ENCODE data around the gene CDH12.
"Not testable (repeated sequence)": the region's sequence is repeated elsewhere in the genome, so short reads cannot be mapped to it uniquely, and the experiment has no call there.

The CDH12 gene

DNA sequence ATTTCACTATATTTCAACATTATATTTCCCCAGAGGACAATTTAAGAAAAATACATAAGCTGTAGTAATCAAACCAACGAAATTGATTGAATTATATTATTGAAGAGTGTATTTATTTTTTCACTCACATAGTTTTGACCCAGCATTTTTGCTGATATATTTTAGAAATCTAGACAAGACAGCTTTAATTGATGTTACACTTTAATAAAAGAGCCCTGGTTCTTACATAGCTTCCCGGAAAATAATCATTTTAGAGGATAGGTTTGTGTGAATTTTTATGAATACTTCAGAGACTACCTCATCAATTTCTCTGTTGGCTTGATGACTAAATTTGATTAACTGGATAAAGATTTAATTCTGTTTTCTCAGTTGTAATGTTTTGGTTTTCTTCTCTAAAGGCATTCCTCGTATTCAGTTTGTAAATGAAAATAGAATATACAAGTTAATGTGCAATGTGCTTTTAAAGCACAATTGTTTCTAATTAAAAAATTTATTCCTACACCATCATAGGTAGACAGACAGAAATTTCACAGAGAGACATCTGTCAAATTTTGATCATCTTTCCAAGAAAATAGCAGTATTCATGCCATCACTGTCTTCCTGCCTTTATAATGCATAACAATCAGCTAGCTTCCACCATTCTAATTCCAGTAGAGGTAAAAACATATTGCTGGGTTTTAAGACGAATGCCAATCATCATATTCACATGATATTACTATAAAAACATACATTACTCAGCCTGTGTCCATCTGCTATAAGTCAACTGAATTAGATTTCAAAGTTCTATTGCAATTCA lies 441.4 kb downstream of the CDH12 start:
- no peak for DNase-seq

DNA sequence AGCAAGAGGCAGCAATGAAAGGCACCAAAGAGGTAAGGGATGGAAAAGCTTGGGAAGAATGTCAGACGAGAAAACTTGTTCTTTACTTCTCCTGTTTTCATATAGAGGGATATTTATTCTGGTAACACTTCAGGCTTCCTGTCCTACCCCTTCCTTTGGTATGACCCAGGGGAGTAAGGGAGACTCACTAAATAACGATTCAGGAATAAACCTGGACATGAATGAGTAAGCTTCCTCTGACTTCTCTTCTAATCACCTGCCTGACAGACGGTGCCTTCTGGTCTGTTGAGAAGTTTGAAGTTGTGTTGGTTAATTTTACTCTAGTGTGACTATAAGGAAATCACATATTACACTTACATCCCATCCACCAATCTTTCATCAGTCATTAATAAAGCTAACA lies 461.2 kb downstream of the CDH12 start:
- DNase-seq, result no peak

DNA sequence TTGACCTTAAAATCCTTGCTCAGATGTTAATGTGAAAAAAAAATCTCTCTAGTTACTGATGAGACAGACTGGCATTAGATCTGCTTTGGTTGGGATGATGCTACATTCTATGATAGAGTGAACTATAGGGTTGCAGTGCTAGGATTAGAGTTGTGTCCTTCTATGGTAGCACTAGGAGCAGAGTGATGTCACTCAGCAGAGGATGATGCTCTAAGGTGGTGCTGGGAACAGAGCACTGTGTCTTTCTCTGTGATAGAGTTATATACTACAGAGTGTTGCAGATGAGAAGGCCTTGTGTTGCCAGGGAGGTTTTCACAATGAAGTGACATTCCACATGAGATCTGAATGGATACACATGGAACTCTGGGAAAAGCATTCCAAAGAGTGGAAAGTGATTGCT lies 462.3 kb downstream of the CDH12 start:
- no peak for DNase-seq

DNA sequence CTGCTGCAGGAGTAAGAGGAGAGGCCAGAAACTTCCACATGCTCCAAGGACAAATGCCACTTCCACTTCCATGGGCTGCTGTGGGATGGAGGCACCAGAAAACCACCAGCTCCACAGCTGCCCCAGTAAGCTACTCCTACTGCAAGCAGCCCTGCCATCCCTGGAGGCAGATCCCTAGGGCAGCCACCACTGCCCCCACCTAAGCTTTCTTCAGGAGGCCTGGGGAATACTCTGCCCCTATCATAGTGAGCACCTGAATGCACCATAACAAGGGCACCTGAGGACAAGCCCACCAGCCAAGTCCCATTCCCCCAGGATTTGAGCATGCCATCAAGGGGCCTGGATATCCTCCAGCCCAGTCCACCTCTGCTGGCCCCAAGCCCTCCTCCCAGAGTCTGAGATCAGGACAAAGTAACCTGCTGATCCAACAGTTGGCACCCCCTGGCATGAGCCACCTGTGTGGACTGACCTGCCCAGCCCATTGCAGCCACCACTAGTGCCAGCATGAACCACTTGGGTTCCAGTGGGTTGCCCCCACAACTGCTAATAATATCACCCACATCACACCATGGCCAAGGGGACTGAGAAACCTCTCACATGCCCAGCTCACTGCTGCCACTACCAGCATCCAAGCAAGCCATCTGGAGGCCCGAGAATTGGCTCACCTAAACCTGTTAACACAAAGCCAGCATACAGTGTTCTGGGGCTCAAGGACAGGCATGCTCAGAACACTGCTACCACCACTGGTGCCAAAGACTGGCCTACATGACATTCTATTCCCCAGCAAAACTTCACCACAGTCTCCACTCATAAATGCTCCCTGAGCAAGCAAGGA lies 480.1 kb downstream of the CDH12 start:
- no peak for DNase-seq

DNA sequence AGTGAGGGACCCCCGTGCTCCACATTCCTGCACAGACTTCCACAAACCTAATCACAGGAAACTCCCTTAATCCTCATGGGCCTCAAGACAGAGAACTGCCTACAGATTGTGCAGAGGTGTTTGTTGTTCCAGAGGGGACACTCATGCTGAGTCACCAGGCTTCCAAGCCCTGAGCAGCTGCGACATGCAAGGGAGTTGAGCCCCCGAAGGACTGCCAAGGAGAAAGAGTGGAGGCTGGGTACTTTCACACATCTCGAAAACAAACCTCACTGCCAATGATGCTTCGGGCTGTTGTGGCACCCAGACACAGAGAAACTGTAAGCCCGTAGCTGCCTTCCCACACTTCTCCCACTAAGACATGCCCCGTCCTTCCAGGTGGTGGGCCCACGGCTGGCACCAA lies 480.8 kb downstream of the CDH12 start:
- no peak for DNase-seq

DNA sequence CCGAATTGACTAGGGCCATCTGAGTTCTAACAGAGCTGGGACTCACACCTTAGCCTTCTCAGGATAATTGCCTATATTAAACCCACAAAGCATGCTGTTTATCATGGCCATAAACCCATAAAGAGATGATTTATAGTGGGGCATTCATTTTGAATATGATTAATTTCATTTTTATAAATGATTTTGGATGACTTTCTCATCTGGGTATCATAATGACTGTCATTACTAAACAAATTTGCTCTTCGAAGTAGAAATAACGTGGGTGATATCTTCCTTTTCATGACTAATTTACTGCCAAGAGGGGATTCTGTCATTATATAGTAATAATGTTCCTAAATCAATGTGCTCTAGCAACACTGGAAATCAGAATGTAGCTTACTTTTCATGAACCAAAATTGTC lies 498.2 kb downstream of the CDH12 start:
- no peak for DNase-seq

DNA sequence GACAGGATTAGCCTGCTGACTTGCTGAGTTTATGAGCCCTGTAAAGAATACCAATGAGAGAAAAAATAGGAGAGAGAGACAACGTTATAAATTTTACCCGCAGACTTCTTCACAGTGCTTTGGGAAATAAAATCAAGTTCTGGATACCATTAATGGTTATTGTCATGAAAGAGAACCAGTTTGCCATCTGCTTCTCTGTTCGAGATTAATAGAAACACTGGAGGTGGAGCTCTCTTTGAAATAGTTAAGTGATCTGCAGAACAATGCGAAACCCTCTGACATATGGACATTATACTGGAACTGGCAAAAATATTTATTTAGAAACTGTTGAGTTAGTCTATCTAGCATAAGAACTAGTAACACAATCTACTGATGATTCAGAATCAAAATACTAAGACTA lies 500.7 kb downstream of the CDH12 start:
- DNase-seq, result no peak

DNA sequence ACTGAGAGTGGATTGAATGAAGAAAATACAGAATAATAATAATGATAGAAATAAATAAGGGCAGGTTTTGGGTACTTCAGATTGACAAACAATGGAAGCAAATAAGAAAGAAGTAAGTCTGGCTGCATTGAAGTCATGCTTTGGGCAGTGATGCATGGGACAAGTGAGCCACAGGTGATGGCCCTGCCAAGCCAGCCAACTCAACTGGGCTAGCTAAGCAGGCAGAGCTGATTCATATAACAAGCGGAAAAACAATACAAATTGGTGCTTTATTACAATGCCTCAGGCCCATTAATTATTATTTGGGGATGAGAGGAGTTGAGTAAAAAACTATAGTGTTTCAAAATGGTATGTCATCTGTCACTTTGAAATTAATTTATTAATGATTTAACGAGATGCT lies 502.0 kb downstream of the CDH12 start:
- no peak for DNase-seq

DNA sequence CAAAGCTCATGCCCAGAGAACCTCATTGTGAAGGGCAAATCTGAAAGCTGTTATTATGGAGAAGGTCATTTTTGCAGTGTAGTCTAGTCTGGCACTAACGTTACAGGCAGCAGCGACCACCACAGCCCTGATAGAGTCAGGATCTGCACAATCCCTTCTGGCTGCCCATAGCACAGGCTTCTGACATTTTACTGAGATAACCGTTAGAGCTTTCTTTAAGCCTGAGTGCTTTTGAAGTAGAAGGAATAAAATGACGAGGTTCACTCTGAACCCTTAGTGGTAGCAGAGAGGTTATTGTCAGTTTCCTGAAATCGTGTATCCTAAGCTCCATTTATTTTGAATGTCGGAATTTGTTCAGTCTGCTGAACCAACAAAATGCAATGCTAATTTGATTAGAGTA lies 505.1 kb downstream of the CDH12 start:
- DNase-seq, result no peak

DNA sequence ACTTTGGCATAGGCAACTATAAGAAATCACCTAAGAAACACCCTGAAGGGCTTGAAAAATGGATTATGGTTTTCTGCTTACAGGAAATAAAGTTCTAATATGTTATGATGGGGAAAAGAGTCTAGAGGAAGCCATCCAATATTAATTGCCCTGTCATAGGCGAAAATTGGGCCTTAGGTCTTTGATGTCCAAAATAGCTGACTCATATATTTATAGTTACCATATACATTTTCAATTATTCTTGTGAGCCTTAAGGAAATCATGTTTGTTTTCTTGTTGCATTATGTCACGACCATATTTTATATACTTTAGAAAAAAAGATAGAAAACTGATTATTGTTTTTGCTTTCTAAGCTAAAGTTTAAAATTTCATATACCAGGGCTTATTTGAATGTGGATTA lies 509.1 kb downstream of the CDH12 start:
- no peak for DNase-seq

DNA sequence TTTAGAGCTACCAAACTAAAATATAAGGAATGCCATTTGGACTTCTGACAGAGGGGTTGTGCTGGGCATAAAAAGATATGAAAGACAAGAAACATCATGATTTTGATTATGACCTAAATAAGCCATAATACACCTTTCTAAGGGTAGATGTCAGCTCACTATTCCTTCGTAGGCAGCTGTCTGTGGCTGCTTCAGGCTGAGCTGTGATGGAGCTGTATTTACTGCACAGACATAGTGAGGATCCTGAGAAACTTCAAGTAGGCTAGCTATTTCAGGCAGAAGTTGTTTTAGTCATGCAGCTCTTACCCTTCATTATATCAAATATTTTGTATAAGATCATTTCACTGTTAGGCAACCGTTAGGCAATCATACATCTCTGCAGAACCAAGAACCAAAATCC lies 511.7 kb downstream of the CDH12 start:
- no peak for DNase-seq

DNA sequence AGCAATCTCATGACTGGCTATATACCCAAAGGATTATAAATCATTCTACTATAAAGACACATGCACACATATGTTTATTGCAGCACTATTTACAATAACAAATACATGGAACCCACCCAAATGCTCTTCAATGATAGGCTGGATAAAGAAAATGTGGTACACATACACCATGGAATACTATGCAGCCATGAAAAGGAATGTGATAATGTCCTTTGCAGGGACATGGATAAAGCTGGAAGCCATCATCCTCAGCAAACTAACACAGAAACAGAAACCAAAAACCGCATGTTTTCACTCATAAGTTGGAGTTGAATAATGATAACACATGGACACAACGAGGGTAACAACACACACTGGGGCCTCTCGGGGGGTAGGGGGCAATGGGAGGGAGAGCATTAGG lies 520.2 kb downstream of the CDH12 start:
- DNase-seq, result not testable (repeated sequence)

DNA sequence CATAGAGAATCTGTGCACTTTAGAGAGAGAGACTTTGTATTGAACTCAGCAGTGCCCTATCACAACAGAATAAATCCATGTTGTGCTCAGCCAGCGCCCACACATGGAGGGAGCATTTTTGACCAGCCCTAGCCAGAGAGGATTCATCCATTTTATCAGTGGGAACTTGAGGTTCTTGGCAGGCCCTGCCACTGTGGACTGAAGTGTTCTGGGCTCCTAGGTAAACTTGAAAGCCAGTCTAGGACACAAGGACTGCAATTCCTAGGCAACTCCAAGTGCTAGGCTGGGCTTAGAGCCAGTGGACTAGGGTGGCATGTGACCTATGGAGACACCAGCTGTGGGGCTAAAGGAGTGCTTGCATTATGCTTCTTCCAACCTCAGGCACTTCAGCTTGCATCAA lies 523.5 kb downstream of the CDH12 start:
- no peak for DNase-seq

DNA sequence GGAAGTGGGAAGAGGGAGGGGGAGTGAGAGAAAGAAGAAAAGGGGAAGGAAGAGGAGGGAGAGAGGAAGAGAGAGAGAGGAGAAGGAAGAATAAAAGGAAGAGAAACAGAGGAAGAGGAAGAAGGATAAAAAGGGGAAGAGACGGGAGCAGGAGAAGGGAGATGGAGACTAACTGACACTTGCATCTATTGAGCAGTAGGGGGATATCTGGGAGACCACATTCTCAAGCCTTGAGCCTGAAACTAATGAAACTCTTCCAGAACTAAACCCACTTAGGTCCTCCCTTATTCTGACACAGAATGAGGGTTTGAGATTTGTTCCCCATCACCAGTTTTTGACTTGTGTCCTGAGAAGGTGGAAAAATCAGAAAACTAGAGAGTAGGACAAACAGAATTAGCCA lies 533.3 kb downstream of the CDH12 start:
- DNase-seq, result no peak

DNA sequence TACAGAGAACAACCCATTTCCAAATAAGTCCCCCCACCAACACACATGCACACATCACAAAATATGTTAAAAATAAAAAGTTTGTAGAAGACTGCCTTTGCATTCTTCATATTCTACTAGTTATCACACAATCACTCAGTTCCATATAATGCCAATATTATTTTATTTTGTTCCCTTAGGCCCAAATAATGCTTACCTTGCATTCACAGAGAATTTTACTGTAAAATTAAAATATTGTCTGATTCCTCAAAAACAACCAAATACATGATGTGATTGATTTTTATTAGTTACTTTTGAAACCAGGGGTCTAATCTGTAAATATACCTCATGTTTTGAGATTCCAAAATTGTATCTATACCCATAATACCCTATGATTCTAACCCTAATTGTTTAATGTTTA lies 536.9 kb downstream of the CDH12 start:
- no peak for DNase-seq

DNA sequence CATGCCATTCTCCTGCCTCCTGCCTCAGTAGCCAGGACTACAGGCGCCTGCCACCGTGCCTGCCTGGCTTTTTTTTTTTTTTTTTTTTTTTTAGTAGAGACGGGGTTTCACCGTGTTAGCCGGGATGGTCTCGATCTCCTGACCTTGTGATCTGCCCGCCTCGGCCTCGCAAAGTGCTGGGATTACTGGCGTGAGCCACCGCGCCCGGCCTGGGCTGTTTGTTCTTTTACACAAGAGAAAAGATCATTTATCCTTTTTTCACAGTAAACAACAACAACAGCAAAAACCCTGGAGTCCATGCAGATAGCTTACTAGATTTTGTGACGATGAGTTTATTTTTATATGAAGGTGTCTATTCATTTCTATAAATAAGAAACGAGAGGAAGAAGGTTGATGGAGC lies 538.1 kb downstream of the CDH12 start:
- DNase-seq, result not testable (repeated sequence)

DNA sequence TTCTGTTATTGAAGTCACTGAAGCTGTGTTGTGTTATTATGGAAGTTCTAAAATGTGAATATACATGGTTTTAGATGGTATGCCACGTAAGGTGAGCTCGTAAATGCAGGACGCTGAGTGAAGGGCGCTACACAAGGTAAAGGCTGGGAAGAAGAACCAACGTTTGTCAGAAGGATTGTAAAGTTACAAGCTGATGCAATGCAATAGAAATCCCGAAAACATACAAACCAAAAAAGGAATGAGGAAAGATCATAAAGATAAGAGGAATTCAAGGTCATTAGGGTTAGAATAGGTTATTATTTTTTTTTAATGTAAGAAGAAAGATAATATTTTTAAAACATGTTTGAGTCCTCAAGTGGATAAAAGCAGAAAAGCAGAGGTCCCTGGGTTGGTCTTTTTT lies 538.6 kb downstream of the CDH12 start:
- no peak for DNase-seq

DNA sequence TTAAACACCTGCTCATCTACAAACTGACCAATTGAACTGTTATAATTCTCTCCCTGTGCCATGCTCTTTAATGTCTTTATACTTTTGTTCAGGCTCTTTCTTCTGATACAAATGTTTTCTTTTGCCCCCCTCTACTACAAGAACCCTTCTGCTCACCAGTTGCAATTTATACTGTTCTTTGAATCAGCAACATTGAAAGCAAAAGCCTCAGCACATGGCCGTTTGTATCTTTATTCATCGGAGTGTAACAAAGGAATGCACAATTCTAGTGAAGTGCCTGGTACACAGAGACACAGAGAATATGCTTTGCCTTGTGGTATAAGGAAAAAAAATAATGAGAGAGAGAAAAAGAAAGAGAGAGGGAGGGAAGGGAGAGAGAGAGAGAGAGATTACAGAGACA lies 547.1 kb downstream of the CDH12 start:
- no peak for DNase-seq

DNA sequence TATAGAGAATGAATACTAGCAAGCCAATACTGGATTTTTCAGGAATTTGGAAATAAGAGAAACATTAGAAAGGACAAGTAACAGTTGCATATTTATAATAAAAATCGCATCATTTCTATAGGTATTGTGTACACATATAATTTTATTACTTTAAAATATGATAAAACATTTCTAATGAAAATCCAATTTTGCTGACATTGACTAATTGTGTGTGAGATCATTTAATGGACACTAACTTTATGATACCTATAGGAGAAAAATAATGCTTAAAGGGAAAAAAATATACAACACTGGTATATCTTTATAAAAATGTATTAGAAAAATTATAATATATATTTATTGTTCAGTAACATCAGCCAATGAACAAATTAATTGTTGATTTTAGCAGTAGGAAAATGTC lies 557.3 kb downstream of the CDH12 start:
- no peak for DNase-seq

DNA sequence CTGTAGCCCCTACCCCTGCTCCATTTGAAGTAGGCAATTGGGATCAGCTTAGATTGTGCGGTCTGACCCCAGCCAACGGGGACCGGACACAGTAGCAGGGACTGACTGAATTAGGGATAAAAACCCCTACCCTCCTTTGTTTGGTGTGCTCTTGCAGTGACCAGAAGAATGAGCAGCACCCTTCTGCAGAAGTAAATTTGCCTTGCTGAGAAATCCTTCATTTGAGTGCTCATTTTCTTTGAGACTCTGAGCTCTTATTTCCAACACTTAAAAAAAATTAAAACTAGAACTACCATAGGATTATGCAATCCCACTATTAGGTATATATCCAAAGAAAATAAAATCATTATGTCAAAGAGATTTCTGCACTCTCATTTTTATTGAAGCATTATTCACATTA lies 560.0 kb downstream of the CDH12 start:
- DNase-seq, result no peak

DNA sequence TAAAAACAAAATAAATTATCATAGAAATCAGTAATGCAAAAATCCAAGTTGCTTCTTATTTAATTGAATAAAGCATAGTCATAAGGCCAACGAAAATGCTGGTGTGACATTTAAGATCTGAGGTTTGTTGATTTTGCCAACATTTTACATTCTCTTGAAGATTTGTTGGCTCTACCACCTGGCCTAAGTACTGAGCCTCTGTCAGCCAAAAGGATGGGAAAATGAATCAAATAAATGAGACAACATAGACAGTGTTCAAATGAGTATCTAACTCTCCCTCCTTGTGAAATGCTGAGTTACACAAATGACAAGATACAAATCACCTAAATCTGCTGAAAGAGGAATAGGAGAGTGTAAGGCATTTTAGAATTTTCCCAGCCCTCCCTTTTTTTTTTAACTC lies 575.0 kb downstream of the CDH12 start:
- no peak for DNase-seq

DNA sequence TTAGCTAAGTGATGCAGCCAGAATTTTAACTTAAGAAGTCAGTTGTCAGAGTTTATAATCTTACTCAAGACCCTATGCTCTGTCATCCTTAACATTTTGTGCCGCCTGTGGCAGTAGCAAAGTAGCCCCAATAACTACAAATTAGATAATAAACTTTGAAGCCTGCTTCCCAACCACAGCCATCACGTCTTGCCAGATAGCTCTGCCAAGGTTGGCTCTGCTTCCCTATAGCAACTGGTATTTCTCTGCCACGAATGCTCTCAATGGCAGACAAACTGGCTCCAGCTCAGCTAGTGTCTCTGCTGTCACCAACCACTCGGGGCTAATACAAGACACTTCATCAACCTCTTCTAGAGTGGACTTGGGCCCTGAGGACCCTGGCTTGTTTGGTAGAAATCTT lies 576.1 kb downstream of the CDH12 start:
- no peak for DNase-seq

DNA sequence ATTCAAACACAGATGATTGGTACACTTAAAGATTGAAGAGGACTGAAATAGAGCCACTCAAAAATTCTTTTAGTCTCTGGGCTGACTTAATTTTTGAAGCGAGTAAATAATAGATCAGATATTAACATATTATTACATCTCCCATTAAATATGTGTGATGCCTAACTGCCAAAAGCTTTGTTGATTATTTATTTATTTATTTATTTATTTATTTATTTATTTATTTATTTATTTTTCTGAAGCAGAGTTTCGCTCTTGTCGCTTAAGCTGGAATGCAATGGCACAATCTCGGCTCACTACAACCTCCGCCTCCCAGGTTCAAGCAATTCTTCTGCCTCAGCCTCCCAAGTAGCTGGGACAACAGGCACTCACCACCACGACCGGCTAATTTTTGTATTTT lies 587.3 kb downstream of the CDH12 start:
- not testable (repeated sequence) for DNase-seq

DNA sequence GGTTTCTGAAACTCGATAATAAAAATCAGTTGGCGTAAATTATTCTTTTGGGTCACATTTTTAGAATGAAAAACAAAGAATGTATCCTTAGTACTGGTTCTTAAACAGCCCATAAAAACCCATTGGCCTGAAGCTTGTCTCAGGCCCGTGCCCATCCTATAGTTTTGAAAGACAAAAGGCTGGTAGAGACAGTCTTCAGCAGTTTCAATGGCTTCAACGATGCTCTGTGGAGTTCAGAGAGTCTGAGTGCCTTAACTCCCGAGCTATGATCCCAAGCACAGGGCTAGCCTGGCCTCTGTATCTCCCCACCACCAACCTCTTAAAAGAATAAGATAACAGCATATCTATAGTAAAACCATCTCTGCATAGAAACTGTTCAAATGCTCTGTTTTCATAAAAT lies 595.0 kb downstream of the CDH12 start:
- DNase-seq, result no peak
